SKM-1 (cell line): ENCODE data around the gene RPRD1A.
"Not testable (repeated sequence)": the region's sequence is repeated elsewhere in the genome, so short reads cannot be mapped to it uniquely, and the experiment has no call there.

Experiments used
- DNase-seq: peaks from one replicate; lab custom pipeline; 2025; ENCODE audit not compliant: unreplicated experiment; lab: John Stamatoyannopoulos, UW

RPRD1A gene

DNA sequence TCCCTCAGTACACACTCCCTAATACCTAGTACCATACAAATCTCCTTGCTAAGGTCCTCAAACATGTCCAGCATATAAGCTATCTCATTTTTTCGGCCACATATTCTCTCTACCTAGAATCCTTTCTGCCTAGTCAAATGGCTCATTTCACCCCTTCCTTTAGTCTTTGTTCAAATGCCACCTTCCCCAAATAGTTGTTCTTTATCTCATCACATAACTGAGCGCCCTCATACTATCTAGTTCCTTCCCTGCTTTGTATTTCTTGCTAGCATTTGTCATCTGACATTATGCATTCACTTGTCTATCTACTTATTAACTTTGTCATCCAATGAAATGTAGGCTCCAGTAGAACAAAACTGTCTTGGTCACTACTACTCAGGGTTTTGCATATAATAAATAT, 35.5 kb downstream of the RPRD1A start:
- no peak for DNase-seq

DNA sequence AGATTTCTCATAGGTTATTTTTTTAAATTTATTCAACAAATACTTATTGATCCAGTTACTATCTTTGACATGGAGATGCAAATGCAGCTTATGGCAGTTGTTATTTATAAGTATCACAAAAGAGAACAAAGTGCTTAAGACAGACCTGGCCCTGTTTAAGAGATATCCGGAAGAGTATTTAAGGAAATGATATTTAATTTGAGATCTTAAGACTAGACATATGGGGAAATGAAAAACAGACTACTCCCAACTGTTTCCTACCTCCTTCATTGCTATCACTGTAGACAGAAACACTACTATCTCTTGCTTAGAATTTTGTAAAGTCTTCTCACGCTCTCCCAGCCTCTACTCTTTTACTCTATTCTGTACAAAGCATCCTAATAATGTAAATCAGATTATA, 36.0 kb downstream of the RPRD1A start:
- DNase-seq = no peak

DNA sequence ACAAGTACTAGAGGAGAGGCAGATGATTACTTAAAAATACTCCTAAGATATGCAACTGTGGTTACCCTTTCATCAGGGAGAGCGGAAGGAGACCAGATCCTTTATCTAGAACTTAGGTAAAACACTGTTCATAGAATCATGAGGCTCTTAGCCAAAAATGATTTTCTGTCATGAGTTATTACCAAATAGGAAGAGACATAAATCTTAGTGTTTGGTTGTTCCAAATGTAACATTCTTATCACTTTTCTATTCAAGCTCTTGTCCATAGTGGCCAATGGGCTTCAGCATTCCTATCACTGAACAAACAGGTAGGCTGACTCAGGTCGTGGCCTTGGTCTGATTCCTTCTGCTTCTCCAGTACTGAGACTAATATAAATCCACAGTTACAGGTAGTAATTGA, 38.5 kb downstream of the RPRD1A start:
- DNase-seq = no peak

DNA sequence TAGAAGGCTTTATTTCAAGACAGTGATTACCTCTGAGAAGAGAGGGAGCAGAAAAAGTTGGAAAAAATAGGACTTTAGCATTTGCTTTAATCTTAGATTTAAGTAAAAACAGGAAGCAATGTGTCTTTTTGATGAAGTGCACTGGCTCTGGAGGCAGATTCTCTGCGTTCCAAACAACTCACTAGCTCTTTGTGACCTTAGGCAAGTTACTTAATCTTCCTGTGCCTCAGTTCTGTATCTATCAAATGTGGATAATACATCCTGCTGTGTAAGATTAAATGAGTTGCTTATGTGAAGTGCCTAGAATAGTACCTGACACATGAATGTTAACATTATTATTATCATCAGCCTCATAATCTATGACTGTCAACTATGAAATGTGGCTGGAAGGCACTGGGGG, 42.3 kb downstream of the RPRD1A start:
- no peak for DNase-seq

DNA sequence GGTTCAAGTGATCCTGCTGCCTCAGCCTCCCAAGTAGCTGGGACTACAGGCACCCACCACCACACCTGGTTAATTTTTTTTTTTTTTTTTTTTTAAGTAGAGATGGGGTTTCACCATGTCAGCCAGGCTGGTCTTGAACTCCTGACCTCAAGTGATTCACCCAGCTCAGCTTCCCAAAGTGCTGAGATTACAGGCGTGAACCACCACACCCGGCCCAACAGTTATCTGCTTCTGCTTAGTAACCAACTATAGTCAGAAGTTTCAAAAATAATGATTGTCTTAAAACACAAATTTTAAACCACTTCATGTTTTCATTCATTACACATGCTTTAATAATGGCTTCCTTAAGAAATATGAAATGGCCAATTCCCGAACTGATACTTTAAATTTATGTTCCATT, 43.1 kb downstream of the RPRD1A start:
- DNase-seq = not testable (repeated sequence)

DNA sequence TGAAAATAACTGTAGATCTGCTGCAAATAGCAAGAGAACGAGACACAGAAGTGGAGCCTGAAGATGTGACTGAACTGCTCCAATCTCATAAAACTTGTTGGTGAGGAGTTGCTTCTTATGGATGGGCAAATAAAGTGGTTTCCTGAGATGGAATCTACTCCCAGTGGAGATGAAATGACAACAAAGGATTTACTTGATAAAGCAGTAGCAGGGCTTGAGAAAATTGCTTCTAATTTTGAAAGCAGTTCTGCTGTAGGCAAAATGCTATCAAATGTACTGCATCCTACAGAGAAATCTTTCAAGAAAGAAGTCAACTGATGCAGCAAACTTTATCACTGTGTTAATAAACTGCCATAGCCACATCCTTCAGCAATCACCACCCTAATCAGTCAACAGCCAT, 44.0 kb downstream of the RPRD1A start:
- no peak for DNase-seq

DNA sequence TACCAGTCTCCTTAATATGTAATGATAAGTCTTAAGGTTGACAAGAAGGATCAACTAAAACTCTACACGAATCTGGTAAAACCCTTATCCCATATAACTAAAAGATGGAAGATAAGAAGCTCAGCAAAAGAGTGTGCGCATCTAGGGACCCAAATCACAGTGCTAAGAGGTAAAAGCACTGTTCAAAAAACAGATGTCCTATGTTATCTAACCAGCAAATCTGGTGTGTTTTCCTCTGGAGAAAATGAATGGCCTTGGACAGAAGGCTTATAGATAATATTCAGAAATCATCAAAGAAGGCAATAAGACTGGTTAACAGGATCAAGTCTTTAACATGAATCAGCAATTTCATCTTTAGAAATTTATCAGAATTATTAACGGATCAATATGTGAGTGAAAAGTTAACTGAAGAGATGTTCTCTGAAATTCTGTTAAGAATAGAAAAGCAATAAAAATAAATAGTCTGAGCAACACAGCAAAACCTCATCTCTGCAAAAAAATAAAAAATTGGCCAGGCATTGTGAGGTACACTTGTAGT, 47.1 kb downstream of the RPRD1A start:
- DNase-seq = no peak

DNA sequence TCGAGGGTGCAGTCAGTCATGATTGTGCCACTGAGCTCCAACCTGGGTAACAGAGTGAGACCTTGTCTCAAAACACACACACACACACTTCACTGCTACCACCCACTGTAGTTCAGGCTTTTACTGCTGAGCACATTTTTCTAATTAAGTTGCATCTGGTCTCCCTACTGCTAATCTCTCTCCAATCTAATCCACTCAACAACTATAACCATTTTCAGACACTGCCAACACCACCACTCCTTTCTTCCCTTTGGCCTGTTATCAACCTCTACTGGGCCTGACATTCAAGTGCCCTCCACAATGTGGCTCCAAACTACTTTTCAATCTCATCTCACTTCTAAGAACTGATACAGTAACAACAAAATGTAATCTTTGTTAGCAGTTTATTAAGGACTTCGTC, 50.1 kb downstream of the RPRD1A start:
- DNase-seq = no peak

DNA sequence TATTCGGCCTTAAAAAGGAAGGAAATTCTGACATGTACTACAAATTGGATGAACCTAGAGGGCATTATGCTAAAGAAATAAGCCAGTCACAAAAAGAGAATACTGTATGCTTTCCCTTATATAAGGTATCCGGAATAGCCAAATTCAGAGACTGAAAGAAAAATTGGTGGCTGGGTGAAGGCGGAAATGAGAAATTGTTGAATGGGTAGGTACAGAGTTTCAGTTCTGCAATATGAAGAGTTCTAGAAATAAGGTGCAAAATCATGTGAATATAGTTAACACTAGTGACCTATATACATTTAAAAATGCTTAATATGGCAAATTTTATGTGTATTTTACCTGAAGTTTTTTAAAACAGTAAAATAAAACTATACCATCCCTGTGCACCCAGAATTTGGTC, 51.7 kb downstream of the RPRD1A start:
- DNase-seq = no peak

DNA sequence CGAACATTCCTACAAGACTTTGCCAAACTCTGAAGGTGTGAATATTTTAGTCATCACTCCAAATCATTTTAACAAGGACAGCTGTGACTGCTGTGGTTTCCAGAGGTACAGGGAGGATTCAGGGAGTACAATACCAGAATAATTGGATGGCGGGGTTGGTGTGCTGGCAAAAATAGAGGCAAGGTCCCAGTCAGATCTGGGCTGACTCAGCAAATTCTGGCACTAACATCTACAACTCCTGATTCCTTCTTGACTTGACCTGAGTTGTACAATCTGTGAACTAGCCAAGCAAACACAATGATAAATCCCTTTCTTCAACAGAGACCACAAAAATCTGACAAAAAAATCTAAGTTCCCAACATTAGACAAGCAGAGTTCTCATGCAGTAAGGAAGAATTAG, 54.5 kb downstream of the RPRD1A start:
- no peak for DNase-seq

DNA sequence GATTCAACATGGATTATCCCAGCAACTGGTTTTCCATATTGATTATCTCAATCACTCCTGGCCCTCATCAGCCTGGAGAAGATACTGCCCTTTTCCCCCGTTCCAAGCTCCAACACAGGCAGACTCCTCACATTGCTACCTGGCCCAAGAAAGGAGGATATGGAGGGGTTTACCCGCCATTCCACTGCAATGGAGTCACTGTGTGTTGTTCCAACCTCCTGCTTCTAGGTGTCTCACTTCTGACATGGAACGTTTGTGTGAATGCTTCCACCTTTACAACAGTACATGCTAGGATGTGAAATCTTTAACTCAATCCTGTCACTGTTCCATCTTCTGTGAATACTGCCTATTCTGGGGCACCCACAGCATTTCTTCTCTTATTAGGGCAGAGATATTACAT, 58.1 kb downstream of the RPRD1A start:
- no peak for DNase-seq

DNA sequence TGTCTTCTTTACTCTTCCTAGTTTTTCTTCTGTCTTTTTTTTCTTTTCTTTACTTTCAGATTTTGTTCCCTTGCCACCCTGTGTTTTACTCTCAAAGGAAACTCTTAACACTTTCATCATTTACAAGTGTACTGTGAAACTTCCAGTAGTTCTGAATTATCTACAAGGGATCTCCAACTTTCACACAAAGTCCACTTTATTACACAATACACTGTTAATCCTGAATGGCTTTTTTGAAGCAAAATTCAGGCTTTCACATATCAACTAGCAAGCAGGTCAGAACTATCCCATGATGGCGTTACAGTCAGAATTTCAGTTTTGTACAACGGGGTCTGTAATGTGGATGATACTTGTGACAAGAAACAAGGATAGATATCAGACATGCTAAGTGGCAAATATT, 60.4 kb downstream of the RPRD1A start:
- no peak for DNase-seq

DNA sequence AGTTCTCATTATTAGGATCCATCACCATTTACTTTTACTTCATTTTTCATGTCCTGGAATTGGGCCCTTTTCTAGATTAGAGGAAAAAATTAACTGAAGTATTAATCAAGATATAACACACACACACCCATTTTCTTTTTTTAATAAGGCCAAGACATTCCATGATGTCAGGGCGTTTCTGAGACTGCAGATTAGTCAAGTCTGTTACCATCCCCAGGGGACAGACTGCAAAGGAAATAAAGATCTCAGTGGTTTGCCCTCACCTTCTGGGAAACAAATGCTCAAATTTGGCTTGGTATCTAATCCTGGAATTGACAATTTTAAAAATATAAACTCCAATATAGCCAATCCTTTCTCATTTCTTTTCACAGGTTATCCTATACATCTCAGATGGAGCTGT, 67.4 kb downstream of the RPRD1A start:
- DNase-seq = no peak

DNA sequence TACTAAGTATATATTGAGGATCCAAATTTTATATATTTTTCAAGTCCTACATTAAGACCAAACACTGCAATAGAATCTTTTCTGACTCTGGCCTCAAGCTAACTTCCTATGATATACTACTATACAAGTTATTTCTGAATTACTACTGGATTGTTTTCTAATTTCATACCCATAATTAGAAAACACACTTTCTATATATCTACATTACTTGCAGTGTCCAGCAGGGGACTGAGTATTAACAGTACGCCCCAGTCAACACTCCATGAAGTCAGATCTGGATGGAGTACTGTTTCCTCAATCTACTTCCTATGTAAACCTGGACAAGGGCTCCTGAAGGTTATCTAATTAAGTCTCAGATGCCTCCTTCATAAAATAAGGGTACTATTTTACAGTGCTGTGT, 68.4 kb downstream of the RPRD1A start:
- no peak for DNase-seq

DNA sequence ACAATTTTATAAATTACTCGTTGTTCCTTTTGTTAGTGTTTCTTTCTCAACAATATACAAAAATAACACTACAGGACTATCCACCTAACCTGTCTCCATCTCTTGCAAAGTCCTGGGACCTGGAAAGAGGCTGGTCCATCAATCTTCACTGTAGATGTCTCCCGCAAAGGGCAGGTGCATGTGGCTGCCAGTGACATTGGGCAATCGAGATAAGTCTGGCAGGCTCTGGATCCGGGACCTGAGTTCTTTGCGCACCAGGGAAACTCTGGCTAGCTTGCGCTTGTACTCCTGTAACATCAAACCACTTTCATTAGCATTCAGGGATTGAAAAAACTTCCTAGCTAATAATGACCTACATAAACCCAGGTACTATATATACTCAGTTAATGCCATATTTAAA, 74.3 kb downstream of the RPRD1A start:
- no peak for DNase-seq

DNA sequence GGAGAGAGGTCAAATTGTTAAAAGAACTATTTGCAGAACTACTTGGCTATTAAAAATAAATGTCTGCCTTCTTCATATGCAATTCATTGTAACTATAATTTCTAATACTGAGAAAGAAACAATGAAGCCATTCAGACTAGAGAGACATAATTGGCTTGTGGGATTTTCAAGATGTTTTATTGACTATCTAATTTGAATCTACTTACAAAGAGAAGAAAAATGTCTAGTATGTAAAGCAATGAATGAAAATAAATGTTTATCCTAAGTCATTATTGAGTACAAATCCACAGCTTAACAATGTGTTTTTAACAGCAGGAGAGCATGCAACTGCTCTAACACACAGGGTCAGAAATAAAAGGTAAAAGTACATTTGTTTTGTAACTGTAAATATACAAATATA, 75.7 kb downstream of the RPRD1A start:
- DNase-seq = no peak

DNA sequence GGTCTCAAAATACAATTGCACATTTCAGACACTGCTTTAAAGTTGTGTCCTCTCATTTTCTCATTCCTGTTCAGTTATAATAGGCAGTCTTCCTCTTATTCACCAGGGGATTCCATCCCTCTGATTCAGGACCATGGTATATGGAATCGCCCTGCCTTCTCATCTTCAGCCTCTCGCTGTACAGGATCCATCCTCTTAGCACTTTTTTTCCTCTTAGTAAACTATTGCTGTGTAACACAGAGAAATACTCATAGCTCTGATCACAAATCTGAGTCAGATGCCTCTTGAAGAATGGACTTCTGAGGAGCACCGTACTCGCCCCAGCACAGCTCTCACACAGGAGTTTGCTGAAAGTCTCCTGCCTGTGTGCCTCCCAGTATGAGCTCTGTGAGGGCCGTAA, 83.5 kb downstream of the RPRD1A start:
- no peak for DNase-seq

DNA sequence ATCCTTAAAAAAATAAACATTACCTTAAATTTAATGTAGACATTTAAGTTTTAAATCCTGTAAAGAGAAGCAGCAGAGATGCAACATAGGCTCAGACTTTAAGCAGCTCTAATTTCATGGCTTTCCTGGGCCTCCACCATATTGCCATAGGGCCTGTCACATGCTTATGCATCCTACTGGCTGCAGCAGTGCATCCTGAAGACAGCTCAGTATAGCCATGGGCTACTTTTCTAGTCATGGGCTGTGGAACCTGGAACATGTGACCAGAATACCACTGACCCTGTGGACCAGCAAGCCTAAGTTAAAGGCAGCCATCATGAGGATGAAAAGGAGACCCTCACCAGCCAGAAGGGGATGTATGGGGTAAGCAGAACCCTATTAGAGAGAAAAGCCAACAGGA, 84.2 kb downstream of the RPRD1A start:
- no peak for DNase-seq

DNA sequence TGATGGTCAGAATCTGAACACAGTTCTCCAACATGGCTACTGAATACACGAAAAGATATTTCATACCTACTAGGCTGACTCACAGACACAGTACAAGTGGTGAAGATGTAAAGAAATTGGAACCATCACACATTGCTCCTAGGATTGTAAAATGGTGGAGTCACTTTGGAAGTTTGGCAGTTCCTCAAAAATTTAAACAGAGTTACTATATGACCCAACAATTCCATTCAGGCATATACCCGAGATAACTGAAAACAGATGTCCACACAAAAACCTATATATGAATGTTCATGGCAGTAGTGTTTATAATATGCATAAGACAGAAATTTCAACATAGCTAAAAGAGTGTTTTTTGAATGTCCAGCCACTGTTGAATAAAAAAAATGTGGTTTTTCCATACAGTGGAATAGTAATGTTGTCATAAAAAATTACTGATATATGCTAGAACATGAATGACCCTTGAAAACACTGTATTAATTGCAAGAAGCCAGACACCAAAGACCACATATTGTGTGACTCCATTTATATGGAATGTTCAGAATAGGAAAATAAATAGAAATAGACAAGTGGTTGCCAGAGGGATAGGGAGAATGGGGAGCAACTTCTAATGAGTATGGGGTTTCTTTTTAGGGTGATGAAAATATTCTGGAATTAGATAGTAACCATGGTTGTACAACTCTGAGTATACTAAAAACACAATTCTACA, 84.8 kb downstream of the RPRD1A start:
- DNase-seq = no peak

DNA sequence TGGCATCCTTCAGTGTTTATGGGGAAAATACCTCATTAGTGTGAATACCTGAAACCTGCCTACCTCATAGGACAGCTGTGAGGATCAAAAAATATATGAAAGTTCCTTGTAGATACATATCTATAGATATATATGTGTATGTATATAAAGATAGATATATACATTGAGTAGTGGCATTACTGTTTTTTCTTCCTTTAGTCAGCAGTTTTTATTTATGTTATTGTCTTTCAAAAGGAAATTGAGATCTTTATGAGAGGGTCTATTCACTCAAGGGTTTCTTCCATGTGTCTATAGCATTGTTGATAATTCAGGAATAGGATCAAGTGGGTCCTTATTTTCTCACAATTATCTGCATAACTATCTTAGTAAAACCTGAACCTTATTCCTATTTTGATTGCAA, 88.2 kb downstream of the RPRD1A start:
- no peak for DNase-seq

DNA sequence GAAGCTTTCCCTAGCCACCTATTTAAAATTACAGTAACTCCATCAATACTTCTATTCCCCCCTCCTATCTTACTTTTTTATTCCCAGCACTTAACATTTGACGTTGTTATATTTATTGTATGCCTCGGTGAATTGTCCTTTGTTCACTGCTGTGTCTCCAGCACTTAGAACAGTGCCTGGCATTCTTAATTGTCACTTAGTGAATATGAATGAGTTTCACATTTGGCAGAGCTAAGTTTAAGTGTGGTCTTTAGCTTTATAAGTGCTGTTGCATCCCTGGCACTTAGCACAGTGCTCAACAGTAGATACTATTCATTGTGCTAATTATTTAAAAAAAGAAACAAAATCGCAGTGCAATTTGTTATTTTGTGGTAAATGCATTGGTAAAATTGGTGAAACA, 93.2 kb downstream of the RPRD1A start:
- DNase-seq = no peak

DNA sequence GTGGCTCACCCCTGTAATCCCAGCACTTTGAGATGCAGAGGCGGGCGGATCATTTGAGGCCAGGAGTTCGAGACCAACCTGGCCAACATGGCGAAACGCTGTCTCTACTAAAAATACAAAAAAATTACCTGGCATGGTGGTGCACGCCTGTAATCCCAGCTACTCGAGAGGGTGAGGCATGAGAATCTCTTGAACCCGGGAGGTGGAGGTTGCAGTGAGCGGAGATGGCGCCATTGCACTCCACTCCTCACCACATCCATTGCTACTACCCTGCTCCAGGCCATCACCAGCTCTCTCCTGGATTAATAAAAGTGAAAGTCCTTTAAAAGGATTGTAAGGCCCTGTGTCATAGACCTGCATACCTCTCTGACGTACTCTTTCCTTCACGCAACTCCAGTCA, 93.7 kb downstream of the RPRD1A start:
- no peak for DNase-seq
